Activated gamma-delta T cell treated with anti-CD3 and anti-CD28 coated beads, Interleukin-2, amount 50 U/mL, for 16 hours (primary cell): ENCODE data around the gene SHISA5.
"Not testable (repeated sequence)": the region's sequence is repeated elsewhere in the genome, so short reads cannot be mapped to it uniquely, and the experiment has no call there.

ENCODE experiments used
- DNase-seq: peaks from one replicate; pipeline ENCODE4 v3.0.0-alpha.2; 2020; ENCODE audit warnings: low read depth

The SHISA5 gene

GRCh38 chr3:48476426-48477053 lies 27.4 kb downstream of the SHISA5 start:
- DNase-seq: no peak

GRCh38 chr3:48475188-48475587 lies 28.8 kb downstream of the SHISA5 start:
- no peak for DNase-seq

- DNase-seq: no peak
Measured at GRCh38 chr3:48474619-48475018, 29.4 kb downstream of the SHISA5 start.

GRCh38 chr3:48474031-48474430 lies 29.9 kb downstream of the SHISA5 start:
- not testable (repeated sequence) for DNase-seq

- DNase-seq: no peak
Measured at GRCh38 chr3:48473617-48473952, 30.4 kb downstream of the SHISA5 start.

GRCh38 chr3:48472923-48473616 lies 30.9 kb downstream of the SHISA5 start:
- peak; percentile 88 for DNase-seq

GRCh38 chr3:48472673-48472922 lies 31.4 kb downstream of the SHISA5 start:
- no peak for DNase-seq

GRCh38 chr3:48470286-48470685 lies 33.7 kb downstream of the SHISA5 start:
- DNase-seq: no peak

- DNase-seq: no peak
Measured at GRCh38 chr3:48469046-48469915, 34.7 kb downstream of the SHISA5 start.

GRCh38 chr3:48468329-48468731 lies 35.6 kb downstream of the SHISA5 start:
- no peak for DNase-seq

- DNase-seq: no peak
Measured at GRCh38 chr3:48467473-48468267, 36.3 kb downstream of the SHISA5 start.

GRCh38 chr3:48467110-48467454 lies 36.9 kb downstream of the SHISA5 start:
- DNase-seq: no peak

GRCh38 chr3:48466386-48467109 lies 37.4 kb downstream of the SHISA5 start:
- DNase-seq: no peak

- peak; percentile 65 for DNase-seq
Measured at GRCh38 chr3:48465531-48466378, 38.2 kb downstream of the SHISA5 start.

- DNase-seq: no peak
Measured at GRCh38 chr3:48465237-48465530, 38.8 kb downstream of the SHISA5 start.

GRCh38 chr3:48464713-48465221 lies 39.2 kb downstream of the SHISA5 start:
- DNase-seq: no peak

GRCh38 chr3:48463703-48464102 lies 40.3 kb downstream of the SHISA5 start:
- no peak for DNase-seq

GRCh38 chr3:48461767-48462166 lies 42.2 kb downstream of the SHISA5 start:
- DNase-seq: not testable (repeated sequence)

- no peak for DNase-seq
Measured at GRCh38 chr3:48460517-48460902, 43.5 kb downstream of the SHISA5 start.

GRCh38 chr3:48459773-48460516 lies 44.0 kb downstream of the SHISA5 start:
- DNase-seq: no peak
